ENCODE measurements around the gene PACS2.

- TF ChIP-seq POLR2A (IDR thresholded peaks at IDR 0.05), result no peak
- no peak for TF ChIP-seq CTCF (IDR thresholded peaks at IDR 0.05)
- no peak for TF ChIP-seq EP300 (IDR thresholded peaks at IDR 0.05)
- TF ChIP-seq POLR2AphosphoS5 (IDR thresholded peaks at IDR 0.05), result no peak
Observed at GRCh38 chr14:105369653-105370040, 55.1 kb downstream of the PACS2 start.
